Panc1 (cell line): ENCODE results near the gene PLEKHG4B.

Source experiments
- POLR2AphosphoS5 ChIP-seq: IDR thresholded peaks from 2 replicates; pipeline ENCODE4 v1.6.1; 2012; ENCODE audit warnings: mild to moderate bottlenecking, low read depth, low read length, moderate library complexity
- REST ChIP-seq, 2 experiments: IDR thresholded peaks; 2 replicates each; pipeline ENCODE4 v1.6.1; 2011 to 2012; ENCODE audit warnings: low read depth in 2 of 2, control low read depth in 1 of 2, low read length in 1 of 2, mild to moderate bottlenecking in 1 of 2, moderate library complexity in 1 of 2; ENCODE audit not compliant: insufficient read depth in 1 of 2
- SIN3A ChIP-seq: IDR thresholded peaks from 2 replicates; pipeline ENCODE4 v1.6.1; 2012; ENCODE audit warnings: low read depth, mild to moderate bottlenecking, low read length, moderate library complexity, borderline replicate concordance; ENCODE audit not compliant: insufficient read depth
- TCF7L2 ChIP-seq: IDR thresholded peaks from 2 replicates; pipeline ENCODE4 v1.6.1; 2011; ENCODE audit warnings: mild to moderate bottlenecking, low read depth, low read length, inconsistent platforms
- TF ChIP-seq, protein P1 (sequence below): fragments of 450-650 bp; IDR thresholded peaks from 2 replicates; pipeline ENCODE4 v1.5.1; 2017; ENCODE audit warnings: mild to moderate bottlenecking

DNA sequence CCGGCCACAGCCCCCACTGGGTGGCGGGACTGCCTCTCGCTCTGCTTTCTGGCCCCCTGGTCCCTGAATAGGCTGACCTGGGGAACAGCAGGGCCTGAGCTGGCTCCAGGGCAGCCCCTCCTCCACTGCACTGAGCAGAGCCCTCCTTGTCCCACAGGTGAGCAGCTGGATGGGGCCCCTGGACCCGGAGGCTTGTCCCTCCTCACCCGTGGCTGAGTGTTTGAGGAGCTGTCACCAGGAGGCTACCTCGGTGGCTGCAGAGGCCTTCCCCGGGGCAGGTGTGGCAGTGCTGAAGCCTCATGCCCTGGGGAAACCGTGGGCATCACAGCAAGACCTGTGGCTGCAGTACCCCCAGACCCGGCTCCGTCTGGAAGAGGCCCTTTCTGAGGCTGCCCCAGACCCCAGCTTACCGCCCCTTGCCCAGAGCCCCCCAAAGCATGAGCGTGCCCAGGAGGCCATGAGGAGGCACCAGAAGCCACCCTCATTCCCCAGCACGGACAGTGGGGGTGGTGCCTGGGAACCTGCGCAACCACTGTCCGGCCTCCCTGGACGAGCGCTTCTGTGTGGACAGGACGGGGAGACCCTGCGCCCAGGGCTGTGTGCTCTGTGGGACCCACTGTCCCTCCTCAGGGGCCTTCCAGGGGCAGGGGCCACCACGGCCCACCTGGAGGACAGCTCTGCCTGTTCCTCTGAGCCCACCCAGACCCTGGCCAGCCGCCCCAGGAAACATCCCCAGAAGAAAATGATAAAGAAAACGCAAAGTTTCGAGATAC lies 70.8 kb downstream of the PLEKHG4B start:
- TF ChIP-seq, protein P1, sequence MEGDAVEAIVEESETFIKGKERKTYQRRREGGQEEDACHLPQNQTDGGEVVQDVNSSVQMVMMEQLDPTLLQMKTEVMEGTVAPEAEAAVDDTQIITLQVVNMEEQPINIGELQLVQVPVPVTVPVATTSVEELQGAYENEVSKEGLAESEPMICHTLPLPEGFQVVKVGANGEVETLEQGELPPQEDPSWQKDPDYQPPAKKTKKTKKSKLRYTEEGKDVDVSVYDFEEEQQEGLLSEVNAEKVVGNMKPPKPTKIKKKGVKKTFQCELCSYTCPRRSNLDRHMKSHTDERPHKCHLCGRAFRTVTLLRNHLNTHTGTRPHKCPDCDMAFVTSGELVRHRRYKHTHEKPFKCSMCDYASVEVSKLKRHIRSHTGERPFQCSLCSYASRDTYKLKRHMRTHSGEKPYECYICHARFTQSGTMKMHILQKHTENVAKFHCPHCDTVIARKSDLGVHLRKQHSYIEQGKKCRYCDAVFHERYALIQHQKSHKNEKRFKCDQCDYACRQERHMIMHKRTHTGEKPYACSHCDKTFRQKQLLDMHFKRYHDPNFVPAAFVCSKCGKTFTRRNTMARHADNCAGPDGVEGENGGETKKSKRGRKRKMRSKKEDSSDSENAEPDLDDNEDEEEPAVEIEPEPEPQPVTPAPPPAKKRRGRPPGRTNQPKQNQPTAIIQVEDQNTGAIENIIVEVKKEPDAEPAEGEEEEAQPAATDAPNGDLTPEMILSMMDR = no peak
- TF ChIP-seq POLR2AphosphoS5 (no peak), REST (IDR thresholded peaks at IDR 0.05; ENCODE audit: insufficient read depth in 1 of 2, low read depth in 2 of 2, low read length in 1 of 2) (no peak), SIN3A (no peak), TCF7L2 (no peak)
